ENCODE measurements around the gene VSTM2B.
"Not testable (repeated sequence)": the region's sequence is repeated elsewhere in the genome, so short reads cannot be mapped to it uniquely, and the experiment has no call there.

The VSTM2B gene

GRCh38 chr19:29532097-29532496 lies 6.3 kb downstream of the VSTM2B start:
- no peak for DNase-seq

GRCh38 chr19:29532956-29533355 lies 7.2 kb downstream of the VSTM2B start:
- no peak for DNase-seq

GRCh38 chr19:29533578-29534544 lies 8.1 kb downstream of the VSTM2B start:
- DNase-seq, result no peak

- no peak for DNase-seq
Observed at GRCh38 chr19:29535214-29535831, 9.5 kb downstream of the VSTM2B start.

- DNase-seq, result no peak
Observed at GRCh38 chr19:29535984-29536508, 10.3 kb downstream of the VSTM2B start.

- DNase-seq, result no peak
Observed at GRCh38 chr19:29537181-29537580, 11.4 kb downstream of the VSTM2B start.

- no peak for DNase-seq
Observed at GRCh38 chr19:29537601-29538000, 11.8 kb downstream of the VSTM2B start.

GRCh38 chr19:29538146-29538545 lies 12.4 kb downstream of the VSTM2B start:
- no peak for DNase-seq

- DNase-seq, result no peak
Observed at GRCh38 chr19:29538651-29539050, 12.9 kb downstream of the VSTM2B start.

- no peak for DNase-seq
Observed at GRCh38 chr19:29539131-29539530, 13.3 kb downstream of the VSTM2B start.

- no peak for DNase-seq
Observed at GRCh38 chr19:29539670-29540069, 13.9 kb downstream of the VSTM2B start.

GRCh38 chr19:29540114-29540513 lies 14.3 kb downstream of the VSTM2B start:
- no peak for DNase-seq

- no peak for DNase-seq
Observed at GRCh38 chr19:29541473-29542253, 15.9 kb downstream of the VSTM2B start.

GRCh38 chr19:29542327-29542726 lies 16.5 kb downstream of the VSTM2B start:
- DNase-seq, result no peak

GRCh38 chr19:29542776-29543175 lies 17.0 kb downstream of the VSTM2B start:
- DNase-seq, result no peak

- DNase-seq, result no peak
Observed at GRCh38 chr19:29543381-29543780, 17.6 kb downstream of the VSTM2B start.

GRCh38 chr19:29544656-29545360 lies 19.0 kb downstream of the VSTM2B start:
- DNase-seq, result no peak

GRCh38 chr19:29545447-29545846 lies 19.7 kb downstream of the VSTM2B start:
- not testable (repeated sequence) for DNase-seq

- no peak for DNase-seq
Observed at GRCh38 chr19:29545866-29546582, 20.2 kb downstream of the VSTM2B start.

- no peak for DNase-seq
Observed at GRCh38 chr19:29546583-29547190, 20.9 kb downstream of the VSTM2B start.

- DNase-seq, result no peak
Observed at GRCh38 chr19:29547361-29547960, 21.7 kb downstream of the VSTM2B start.

Data from effector CD4-positive, alpha-beta T cell (primary cell).